Measurements from ENCODE around the gene RABGAP1L.
A peak's percentile ranks its signal among the peaks of the same experiment; 100 is the strongest.

The RABGAP1L gene

GRCh38 chr1:174157157-174157806 is 2.0 kb upstream of the RABGAP1L start:
- peak overlapping the region; percentile 97 for H3K4me3 ChIP-seq (replicated peaks; ENCODE audit: low read depth, low read length)
- peak; percentile 59 for DNase-seq (ENCODE audit: extremely low read depth, insufficient read length)
- H3K36me3 ChIP-seq (ENCODE audit: control insufficient read depth, insufficient read depth, low read length), result no peaks in the 10 kb centered on the region
- TF ChIP-seq CTCF (IDR thresholded peaks at IDR 0.05; ENCODE audit: insufficient read depth, low read length, poor library complexity, severe bottlenecking), result no peak
- no peaks in the 10 kb centered on the region for H3K27me3 ChIP-seq (replicated peaks; ENCODE audit: control insufficient read depth, insufficient read depth, low read length)

- no peaks in the 10 kb centered on the region for H3K27me3 ChIP-seq (replicated peaks; ENCODE audit: control insufficient read depth, insufficient read depth, low read length)
- no peak for DNase-seq (ENCODE audit: extremely low read depth, insufficient read length)
- H3K4me3 ChIP-seq (replicated peaks; ENCODE audit: low read depth, low read length), result peak overlapping the region; percentile 97
- H3K36me3 ChIP-seq (ENCODE audit: control insufficient read depth, insufficient read depth, low read length), result no peaks in the 10 kb centered on the region
- TF ChIP-seq CTCF (IDR thresholded peaks at IDR 0.05; ENCODE audit: insufficient read depth, low read length, poor library complexity, severe bottlenecking), result no peak
Observed at GRCh38 chr1:174158767-174159251, 511 bp upstream of the RABGAP1L start.

GRCh38 chr1:174160109-174160473 is 771 bp downstream of the RABGAP1L start:
- DNase-seq (ENCODE audit: extremely low read depth, insufficient read length), result no peak
- TF ChIP-seq CTCF (IDR thresholded peaks at IDR 0.05; ENCODE audit: insufficient read depth, low read length, poor library complexity, severe bottlenecking), result no peak
- Histone ChIP-seq H3K4me3 (replicated peaks; ENCODE audit: low read depth, low read length) (peak overlapping the region; percentile 97), H3K36me3 (ENCODE audit: control insufficient read depth, insufficient read depth, low read length) (no peaks in the 10 kb centered on the region), H3K27me3 (replicated peaks; ENCODE audit: control insufficient read depth, insufficient read depth, low read length) (no peaks in the 10 kb centered on the region)

GRCh38 chr1:174160603-174161002 is 1.3 kb downstream of the RABGAP1L start:
- Histone ChIP-seq H3K36me3 (ENCODE audit: control insufficient read depth, insufficient read depth, low read length) (no peaks in the 10 kb centered on the region), H3K27me3 (replicated peaks; ENCODE audit: control insufficient read depth, insufficient read depth, low read length) (no peaks in the 10 kb centered on the region), H3K4me3 (replicated peaks; ENCODE audit: low read depth, low read length) (peak overlapping the region; percentile 97)
- DNase-seq (ENCODE audit: extremely low read depth, insufficient read length), result no peak
- TF ChIP-seq CTCF (IDR thresholded peaks at IDR 0.05; ENCODE audit: insufficient read depth, low read length, poor library complexity, severe bottlenecking), result no peak

- H3K36me3 ChIP-seq (ENCODE audit: control insufficient read depth, insufficient read depth, low read length), result no peaks in the 10 kb centered on the region
- no peak for DNase-seq (ENCODE audit: extremely low read depth, insufficient read length)
- no peaks in the 10 kb centered on the region for H3K27me3 ChIP-seq (replicated peaks; ENCODE audit: control insufficient read depth, insufficient read depth, low read length)
- peak overlapping the region; percentile 97 for H3K4me3 ChIP-seq (replicated peaks; ENCODE audit: low read depth, low read length)
- no peak for TF ChIP-seq CTCF (IDR thresholded peaks at IDR 0.05; ENCODE audit: insufficient read depth, low read length, poor library complexity, severe bottlenecking)
Observed at GRCh38 chr1:174161813-174162212, 2.5 kb downstream of the RABGAP1L start.

GRCh38 chr1:174164826-174165225 is 5.5 kb downstream of the RABGAP1L start:
- DNase-seq (ENCODE audit: extremely low read depth, insufficient read length), result no peak
- TF ChIP-seq CTCF (IDR thresholded peaks at IDR 0.05; ENCODE audit: insufficient read depth, low read length, poor library complexity, severe bottlenecking), result no peak
- no peaks in the 10 kb centered on the region for H3K36me3 ChIP-seq (ENCODE audit: control insufficient read depth, insufficient read depth, low read length)
- H3K27me3 ChIP-seq (replicated peaks; ENCODE audit: control insufficient read depth, insufficient read depth, low read length), result no peaks in the 10 kb centered on the region
- peak overlapping the region; percentile 48 for H3K4me3 ChIP-seq (replicated peaks; ENCODE audit: low read depth, low read length)

All from GM06990 (cell line).